Measurements from ENCODE around the gene GJA10.

Gene GJA10

DNA sequence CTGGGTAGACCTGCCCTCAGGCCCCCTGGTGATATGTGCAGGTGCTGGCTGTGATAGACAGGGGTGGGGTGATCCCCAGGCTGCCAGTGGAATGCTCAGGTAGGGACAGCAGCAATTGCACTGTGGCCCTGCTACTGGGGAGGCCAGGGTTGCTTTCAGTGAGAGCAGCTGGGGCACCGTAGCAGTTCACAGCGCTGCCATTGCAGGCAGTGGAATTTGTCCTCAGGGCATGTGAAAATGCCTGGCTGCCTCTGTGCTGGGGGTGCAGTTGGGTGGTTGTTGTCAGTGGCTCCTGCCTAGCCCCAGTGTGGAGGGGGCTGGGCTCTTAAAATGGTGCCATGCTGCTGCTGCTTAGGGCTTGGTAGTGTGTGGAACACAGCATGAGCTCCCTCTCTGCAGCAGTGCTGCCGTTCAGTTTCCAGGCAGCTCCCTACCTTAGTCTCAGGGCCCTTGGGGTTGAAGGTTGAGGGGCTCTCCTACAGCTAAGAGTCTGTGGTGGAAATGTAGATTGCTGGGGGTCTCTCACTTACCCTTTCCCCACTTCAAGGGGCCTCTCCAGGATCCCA, 23.6 kb downstream of the GJA10 start:
- DNase-seq: no peak

DNA sequence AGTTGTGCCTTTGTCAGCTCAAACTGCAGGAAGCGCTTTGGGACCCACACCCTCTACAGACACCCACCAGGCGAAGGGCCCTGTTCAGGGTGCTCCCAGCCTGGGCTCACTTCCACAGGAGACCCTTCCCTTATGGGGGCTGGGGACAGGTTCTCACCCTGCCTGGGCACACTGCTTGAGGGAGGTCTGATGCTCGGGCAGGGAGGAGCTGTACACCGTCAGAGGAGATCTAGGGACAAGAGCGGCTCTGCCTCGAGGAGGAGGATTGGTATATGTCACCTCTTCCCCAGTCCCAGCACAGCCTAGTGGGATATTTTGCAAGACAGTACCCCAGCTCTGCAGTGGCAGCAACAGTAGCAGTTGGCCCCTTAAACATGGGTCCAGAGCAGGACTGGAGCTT, 26.9 kb downstream of the GJA10 start:
- no peak for DNase-seq

DNA sequence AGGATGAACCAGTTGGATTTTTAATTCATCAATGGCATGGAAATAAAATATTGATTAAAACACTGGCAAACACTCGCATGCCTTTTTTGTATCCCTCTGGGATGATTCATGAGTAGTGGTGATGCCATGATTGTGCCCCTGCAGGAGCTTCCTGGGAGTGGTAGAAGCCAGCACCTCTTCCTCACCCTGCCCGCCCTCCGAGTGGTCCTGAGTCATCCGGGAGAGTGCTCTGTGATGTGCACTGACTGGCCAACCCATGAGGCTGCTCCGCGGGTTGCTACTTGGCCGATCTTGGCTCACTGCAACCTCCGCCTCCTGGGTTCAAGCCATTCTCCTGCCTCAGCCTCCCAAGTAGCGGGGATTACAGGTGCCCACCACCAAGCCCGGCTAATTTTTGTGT, 27.4 kb downstream of the GJA10 start:
- DNase-seq: no peak

DNA sequence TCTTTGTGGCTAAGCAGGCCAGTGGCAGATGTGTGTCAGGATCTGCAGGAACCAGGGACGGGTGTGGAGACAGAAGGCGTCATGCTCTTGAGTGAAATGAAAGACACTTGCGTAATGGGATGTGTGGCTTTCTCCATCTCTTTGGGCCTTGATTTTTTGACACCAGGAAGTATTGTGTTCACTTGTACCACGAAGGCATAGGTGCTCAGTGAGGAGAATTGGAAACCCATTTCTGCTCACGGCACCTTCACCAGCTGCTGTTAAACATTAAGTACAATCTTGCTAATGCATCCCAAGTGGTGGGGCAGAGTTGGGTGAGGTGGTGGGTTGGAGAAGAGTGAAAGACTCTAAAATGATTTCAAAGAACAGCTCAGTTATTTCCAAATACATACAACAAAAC, 30.0 kb downstream of the GJA10 start:
- no peak for DNase-seq

GRCh38 chr6:89925826-89926225, 31.6 kb downstream of the GJA10 start:
- peak; percentile 37 for DNase-seq

- DNase-seq: no peak
Observed at GRCh38 chr6:89927264-89927663, 33.0 kb downstream of the GJA10 start.

- DNase-seq: peak; percentile 42
Observed at GRCh38 chr6:89927791-89928550, 33.7 kb downstream of the GJA10 start.

DNA sequence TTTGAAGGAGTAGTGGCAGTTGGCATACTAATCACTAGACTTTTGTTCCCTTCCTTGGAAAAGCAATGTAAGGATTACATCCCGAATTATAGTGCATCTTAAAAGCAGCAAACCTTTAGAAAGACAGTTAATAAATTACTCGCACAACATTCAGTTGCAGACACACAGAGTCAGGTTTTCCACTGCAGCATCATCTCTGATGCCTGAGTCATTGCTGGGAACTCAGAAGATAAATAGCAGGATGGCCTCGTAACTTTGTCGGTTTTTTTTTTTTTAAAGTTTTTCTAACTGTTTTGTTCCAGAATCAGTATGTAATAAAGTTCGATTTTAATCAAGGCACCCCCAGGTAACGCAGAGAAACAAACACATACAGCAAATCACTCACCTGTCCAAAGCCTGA, 34.3 kb downstream of the GJA10 start:
- DNase-seq: peak; percentile 34

- no peak for DNase-seq
Observed at GRCh38 chr6:89930789-89931188, 36.5 kb downstream of the GJA10 start.

- no peak for DNase-seq
Observed at GRCh38 chr6:89932245-89932802, 38.1 kb downstream of the GJA10 start.

GRCh38 chr6:89934685-89935366, 40.6 kb downstream of the GJA10 start:
- DNase-seq: no peak

- no peak for DNase-seq
Observed at GRCh38 chr6:89936177-89936576, 41.9 kb downstream of the GJA10 start.

- no peak for DNase-seq
Observed at GRCh38 chr6:89938014-89938413, 43.7 kb downstream of the GJA10 start.

DNA sequence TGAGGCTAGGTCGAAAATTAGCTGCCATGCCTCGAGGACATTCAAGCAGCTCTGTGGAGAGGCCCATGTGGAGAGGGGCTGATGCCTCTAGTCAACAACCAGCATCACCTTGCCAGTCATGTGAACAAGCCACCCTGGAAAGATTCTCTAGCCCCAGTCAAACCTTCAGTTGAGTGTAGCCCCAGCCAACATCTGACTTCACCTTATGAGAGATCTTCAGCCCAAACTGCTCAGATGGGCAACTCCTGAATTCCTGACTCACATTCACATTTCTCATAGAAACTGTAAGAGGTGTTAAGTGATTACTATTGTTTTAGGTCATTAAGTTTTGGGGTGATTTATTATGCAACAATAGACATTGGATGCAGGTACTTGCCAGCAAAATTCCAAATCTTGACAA, 44.9 kb downstream of the GJA10 start:
- DNase-seq: no peak

DNA sequence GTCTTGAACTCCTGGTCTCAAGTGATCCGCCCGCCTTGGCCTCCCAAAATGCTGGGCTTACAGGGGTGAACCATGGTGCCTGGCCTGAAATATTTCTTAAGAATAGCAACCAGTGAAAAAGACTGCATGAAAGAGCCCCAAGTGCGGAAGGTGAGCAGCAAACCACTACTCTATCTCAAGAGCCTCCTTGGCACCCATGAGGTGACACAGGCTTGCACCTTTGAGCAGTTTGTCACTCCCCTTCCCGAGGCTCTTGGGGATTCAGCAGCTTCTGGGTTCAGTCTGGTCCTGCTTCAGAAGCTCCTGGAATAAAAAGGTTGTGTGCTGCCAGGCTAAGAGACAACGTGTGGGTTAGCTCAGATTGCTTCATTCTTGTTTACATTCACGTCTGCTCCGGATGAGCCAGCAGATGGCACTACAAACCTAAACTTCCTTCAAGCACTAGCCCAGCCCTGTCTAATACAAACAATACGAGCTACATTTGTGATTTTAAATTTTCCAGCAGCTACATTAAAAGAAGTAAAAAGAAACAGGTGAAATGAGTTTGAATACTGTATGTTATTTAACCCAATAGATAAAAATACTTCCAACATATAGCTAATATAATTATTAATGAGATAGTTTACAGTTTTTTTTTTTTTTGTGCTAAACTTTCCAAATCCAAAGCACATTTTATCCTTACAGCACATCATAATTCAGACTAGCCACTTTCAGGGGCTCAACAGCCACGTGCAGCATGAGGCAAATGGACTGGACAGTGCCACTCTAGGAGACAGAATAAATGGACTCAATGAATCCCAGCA, 46.2 kb downstream of the GJA10 start:
- DNase-seq: peak; percentile 55

GRCh38 chr6:89941031-89941762, 46.9 kb downstream of the GJA10 start:
- DNase-seq: no peak

DNA sequence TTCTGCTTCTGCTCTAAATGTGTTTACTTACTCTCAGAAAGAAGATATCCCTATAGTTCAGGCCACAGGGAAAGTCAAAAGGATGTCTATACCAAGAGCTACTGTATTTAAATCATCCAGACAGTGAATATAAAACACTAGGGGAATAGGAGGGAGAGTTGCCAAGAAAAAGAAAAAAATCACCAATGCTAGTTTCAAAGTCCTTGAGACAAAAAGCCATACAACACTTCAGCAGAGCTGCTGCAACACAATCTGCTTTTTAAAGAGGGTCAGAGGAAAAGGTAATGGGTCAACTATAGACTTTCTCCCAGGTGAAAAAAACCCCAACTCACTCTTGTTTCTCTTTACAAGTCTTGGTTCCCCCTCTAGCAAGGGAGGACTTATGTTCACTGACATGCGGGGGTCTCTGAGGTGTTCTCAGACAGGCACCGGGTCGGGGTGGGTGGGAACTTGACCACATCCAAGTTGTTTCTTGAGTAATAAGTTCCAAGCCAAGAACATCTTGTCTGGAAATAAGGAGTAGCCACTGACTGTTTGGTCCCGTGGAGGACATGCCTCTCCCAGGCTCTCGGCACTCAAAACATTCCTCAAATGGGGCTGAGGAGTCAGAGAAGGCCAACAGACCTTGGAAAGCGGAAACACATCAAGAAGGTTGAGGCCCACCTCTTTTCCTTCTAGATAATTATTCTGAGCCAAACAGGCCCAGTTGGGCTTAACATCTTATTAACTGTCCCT, 47.7 kb downstream of the GJA10 start:
- DNase-seq: no peak

GRCh38 chr6:89942601-89943000, 48.3 kb downstream of the GJA10 start:
- DNase-seq: no peak

DNA sequence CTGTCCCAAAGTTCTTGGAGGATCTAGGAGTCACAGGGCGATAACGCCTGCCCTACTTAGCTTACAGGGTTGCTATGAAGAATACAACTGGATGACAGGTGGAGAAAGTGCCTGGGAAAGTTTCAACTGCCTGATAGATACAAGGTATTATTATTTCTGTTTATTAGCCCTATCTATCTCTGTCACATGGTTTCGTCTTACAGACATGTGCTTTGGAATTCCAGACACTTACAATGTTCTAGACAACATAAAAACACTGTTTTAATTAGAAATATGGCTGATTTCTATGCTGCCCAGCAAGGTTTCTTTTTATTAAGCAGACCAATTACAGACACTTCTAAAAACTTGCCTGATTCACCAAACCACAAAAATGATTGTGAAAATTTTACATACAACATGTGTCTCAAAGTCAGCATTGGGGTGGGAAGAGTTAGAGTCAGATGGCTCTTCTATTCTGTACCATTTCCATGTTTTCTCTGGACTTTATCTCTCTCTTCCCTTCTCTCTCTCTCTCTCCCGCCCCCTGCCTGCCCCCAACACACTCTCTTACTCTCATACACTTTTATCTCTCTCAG, 50.0 kb downstream of the GJA10 start:
- no peak for DNase-seq

DNA sequence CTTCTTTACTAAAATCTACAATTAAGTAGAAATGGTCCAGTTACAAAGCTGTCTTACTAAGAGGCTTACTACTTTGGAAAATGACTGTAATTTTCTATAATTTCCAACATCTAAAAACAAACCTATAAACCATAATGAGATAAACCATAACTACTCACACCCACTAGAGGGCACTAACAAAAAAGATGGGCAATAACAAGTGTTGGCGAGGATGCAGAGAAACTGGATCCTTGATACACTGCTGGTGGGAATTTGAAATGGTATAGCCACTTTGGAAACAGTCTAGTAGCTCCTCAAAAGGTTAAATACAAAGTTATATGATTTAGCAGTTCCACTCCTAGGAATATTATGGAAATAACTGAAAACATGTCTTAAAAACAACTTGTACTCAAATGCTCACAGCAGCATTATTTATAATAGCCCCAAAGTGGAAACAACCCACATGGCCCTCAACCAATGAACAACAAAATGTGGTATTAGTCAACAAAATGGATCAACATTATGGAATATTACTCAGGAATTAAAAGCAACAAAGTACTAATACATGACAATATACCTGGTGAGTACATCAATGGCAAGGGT, 50.6 kb downstream of the GJA10 start:
- peak; percentile 24 for DNase-seq
